Tibial nerve (tissue), 4 donors: ENCODE data around the gene PGAP3.

Experiments used
- CTCF ChIP-seq, 5 experiments: fragments of 200-600 bp in 3 of 5; fragments of 450-650 bp in 2 of 5; sonication (generic) in 3 of 5; IDR thresholded peaks; one replicate each; pipeline ENCODE4 v1.5.1; 2016 to 2019; ENCODE audit warnings: antibody characterized with exemption in 5 of 5, mild to moderate bottlenecking in 3 of 5, moderate library complexity in 2 of 5
- EP300 ChIP-seq, 2 donors: sonication (generic); formaldehyde crosslinking; IDR thresholded peaks; one replicate each; pipeline ENCODE4 v1.6.1; 2017; ENCODE audit warnings: antibody characterized with exemption in 2 of 2, mild to moderate bottlenecking in 1 of 2

DNA sequence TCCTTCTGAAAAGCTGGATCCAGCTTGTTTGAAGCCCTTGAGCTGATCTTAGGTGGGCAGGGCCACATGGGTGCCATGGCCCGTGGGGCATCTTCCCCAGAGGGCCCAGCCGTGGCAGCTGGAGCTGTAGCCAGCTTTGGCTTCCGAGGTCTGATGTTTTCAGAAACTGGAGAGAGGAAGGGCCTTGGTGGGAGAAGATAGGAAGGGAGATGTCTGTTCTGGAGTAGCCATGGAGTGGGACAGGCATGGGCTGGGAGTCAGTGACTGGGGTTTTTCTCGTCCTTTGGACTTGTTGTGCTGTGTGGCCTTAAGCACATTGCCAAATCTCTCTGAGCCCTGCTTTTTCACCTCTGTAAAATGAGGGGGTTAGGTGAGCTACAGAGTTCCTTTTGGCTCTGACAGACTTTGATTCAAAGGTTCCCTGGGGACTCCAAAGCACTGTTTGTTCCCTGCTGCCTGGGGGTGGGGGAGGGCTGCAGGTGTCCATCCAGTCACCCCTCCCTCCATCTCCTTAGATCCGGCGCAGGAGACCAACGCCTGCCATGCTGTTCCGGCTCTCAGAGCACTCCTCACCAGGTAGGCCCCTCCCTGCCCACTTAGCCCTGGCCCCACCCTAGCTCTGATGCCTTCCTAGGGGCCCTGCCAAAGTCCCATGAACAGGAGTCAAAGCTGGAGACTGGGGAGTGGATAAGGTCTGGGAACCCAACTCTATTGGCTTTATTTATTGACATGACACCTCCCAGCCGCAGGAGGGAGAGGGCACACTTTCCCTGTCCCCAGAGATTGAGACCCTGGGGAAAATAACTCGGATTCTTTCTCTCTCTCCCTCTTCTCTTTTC is 59.0 kb downstream of the PGAP3 start:
- TF ChIP-seq CTCF (IDR thresholded peaks at IDR 0.05), result no peak
- no peak for TF ChIP-seq EP300 (IDR thresholded peaks at IDR 0.05)
